ENCODE results near the gene ZNF680.

- no peak for TF ChIP-seq CTCF (IDR thresholded peaks at IDR 0.05)
- no peak for TF ChIP-seq POLR2A (IDR thresholded peaks at IDR 0.05)
Observed at GRCh38 chr7:64608116-64608910, 45.4 kb upstream of the ZNF680 start.

All from adrenal gland (tissue), 5 donors.